ENCODE measurements around the gene SSU72. TPM values are rescaled to one million over a fixed set of nuclear protein-coding genes. Genes with fewer than 3 reads are reported as not detected.

Gene SSU72
- total RNA-seq, 1 experiment from 2014 or later, result 179 TPM

GRCh38 chr1:1610796-1611195 is 36.1 kb upstream of the SSU72 start:
- no peak overlapping the region for H3K27ac ChIP-seq (ENCODE audit: insufficient read length, low read depth, low read length)
- H3K79me2 ChIP-seq (ENCODE audit: insufficient read depth, low read length), result no peaks in the 10 kb centered on the region
- Mint-ChIP-seq H3K36me3 (ENCODE audit: insufficient read depth in 1 of 3, low read depth in 3 of 3) (peaks cover 0 to 7% (median 0%) of the 10 kb centered on the region in 3 experiments; a peak in 2 of 7 replicates), H3K4me3 (no peak overlapping the region), H3K27ac (no peak overlapping the region), H3K4me1 (peaks cover 13 to 16% of the 10 kb centered on the region in 2 experiments), H3K27me3 (ENCODE audit: low read depth) (peaks cover 4% of the 10 kb centered on the region), H3K9me3 (no peaks in the 10 kb centered on the region; a peak in 1 of 5 replicates)
- no peak overlapping the region for H2BK120ac ChIP-seq (ENCODE audit: low read depth, low read length, poor library complexity, severe bottlenecking)
- H3K14ac ChIP-seq (ENCODE audit: insufficient read depth, low read length), result no peak overlapping the region
- no peak overlapping the region for H2BK12ac ChIP-seq (ENCODE audit: insufficient read length, low read depth, low read length)
- no peak for DNase-seq
- H3K27me3 ChIP-seq (ENCODE audit: insufficient read depth, low read length), result no peaks in the 10 kb centered on the region
- H3K79me1 ChIP-seq (ENCODE audit: insufficient read depth, low read depth, low read length, poor library complexity, severe bottlenecking), result no peaks in the 10 kb centered on the region
- no peak overlapping the region for H2AFZ ChIP-seq (ENCODE audit: low read length)
- H3K9me3 ChIP-seq (ENCODE audit: control insufficient read depth, low read depth, low read length), result no peaks in the 10 kb centered on the region
- H3K4me1 ChIP-seq (ENCODE audit: insufficient read depth, low read length), result peaks cover 5% of the 10 kb centered on the region; the same call in 1 of the 2 replicates
- no peak overlapping the region for H2BK15ac ChIP-seq (ENCODE audit: low read depth, low read length)
- H3K23me2 ChIP-seq (ENCODE audit: insufficient read length, low read depth, low read length, poor library complexity, severe bottlenecking), result peaks cover 7% of the 10 kb centered on the region
- no peak overlapping the region for H3K4ac ChIP-seq (ENCODE audit: low read depth, low read length)
- H3K4me2 ChIP-seq (ENCODE audit: insufficient read depth, insufficient read length, low read length), result no peak overlapping the region
- H3K56ac ChIP-seq (ENCODE audit: insufficient read length, low read depth, low read length), result no peak overlapping the region
- H4K20me1 ChIP-seq (ENCODE audit: control insufficient read depth, insufficient read depth, insufficient read length), result no peaks in the 10 kb centered on the region
- no peak overlapping the region for H3K18ac ChIP-seq (ENCODE audit: insufficient read length, low read depth, low read length)
- H4K8ac ChIP-seq (replicated peaks; ENCODE audit: insufficient read length, low read depth, low read length), result no peak overlapping the region
- H2BK20ac ChIP-seq (ENCODE audit: low read depth, low read length, poor library complexity, severe bottlenecking), result no peak overlapping the region
- no CpG with 5 or more reads among the region's 9 CpGs for WGBS (ENCODE audit: extremely low coverage, insufficient read length, low lambda C conversion rate)
- no peak overlapping the region for H2AK5ac ChIP-seq (ENCODE audit: insufficient read length, low read length)
- no peak overlapping the region for H2BK5ac ChIP-seq (ENCODE audit: insufficient read length, low read length)
- no peak overlapping the region for H3T11ph ChIP-seq (ENCODE audit: low read length)
- no peak overlapping the region for H3K9ac ChIP-seq (ENCODE audit: extremely low read depth, insufficient read length, low read length)
- TF ChIP-seq, protein P1, sequence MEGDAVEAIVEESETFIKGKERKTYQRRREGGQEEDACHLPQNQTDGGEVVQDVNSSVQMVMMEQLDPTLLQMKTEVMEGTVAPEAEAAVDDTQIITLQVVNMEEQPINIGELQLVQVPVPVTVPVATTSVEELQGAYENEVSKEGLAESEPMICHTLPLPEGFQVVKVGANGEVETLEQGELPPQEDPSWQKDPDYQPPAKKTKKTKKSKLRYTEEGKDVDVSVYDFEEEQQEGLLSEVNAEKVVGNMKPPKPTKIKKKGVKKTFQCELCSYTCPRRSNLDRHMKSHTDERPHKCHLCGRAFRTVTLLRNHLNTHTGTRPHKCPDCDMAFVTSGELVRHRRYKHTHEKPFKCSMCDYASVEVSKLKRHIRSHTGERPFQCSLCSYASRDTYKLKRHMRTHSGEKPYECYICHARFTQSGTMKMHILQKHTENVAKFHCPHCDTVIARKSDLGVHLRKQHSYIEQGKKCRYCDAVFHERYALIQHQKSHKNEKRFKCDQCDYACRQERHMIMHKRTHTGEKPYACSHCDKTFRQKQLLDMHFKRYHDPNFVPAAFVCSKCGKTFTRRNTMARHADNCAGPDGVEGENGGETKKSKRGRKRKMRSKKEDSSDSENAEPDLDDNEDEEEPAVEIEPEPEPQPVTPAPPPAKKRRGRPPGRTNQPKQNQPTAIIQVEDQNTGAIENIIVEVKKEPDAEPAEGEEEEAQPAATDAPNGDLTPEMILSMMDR (conservative IDR thresholded peaks at IDR 0.05), result no peak
- H4K91ac ChIP-seq (ENCODE audit: insufficient read length, low read depth, low read length), result no peak overlapping the region
- no peak overlapping the region for H3K23ac ChIP-seq (ENCODE audit: insufficient read length, low read depth, low read length)
- no peak overlapping the region for H4K5ac ChIP-seq (ENCODE audit: insufficient read length, low read depth, low read length)
